Omental fat pad (tissue), 4 donors: ENCODE data around the gene PBOV1. TPM values are rescaled to one million over a fixed set of nuclear protein-coding genes. Genes with fewer than 3 reads are reported as not detected.

Experiments
- ATAC-seq: fragments of 150-250 bp; one replicate; pipeline ENCODE4 v1.9.1; 2016; ENCODE audit warnings: mild to moderate bottlenecking, moderate library complexity; ENCODE audit not compliant: low FRiP score
- DNase-seq: peaks from one replicate; pipeline ENCODE4 v3.0.0-alpha.2; 2019; ENCODE audit warnings: low spot score
- CTCF ChIP-seq, 3 donors: fragments of 450-650 bp; IDR thresholded peaks; one replicate each; pipeline ENCODE4 v1.5.1; 2016 to 2017; ENCODE audit warnings: antibody characterized with exemption in 3 of 3, mild to moderate bottlenecking in 3 of 3, moderate library complexity in 2 of 3
- total RNA-seq, 4 donors: library from RNA; depleted of rRNA; stranded (reverse); fragments of >200 nt; gene quantifications; one replicate each; pipeline ENCODE4 v1.1.0, GENCODE V29; 2016

The PBOV1 gene
- total RNA-seq, 4 donors from 2014 or later = not detected

DNA sequence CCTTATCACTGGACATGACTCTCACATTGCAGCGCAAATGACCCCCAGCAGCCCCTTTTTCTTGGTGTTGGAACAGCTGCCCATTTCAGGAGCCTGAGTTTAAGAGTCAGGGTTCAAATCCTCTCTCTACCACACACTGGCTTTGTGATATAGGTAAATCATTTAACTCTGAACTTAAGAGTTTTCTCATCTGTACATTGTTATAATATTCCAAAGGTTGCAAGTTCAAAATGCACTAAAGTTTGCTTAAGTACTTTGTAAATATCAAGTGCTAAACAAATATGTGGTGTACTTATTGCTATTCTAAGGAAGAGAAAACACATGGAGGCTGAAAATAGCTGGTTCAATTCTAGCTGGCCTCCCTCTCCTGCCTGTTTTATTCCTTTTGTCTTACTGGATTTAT is 39.3 kb upstream of the PBOV1 start:
- no peak for ATAC-seq
- no peak for DNase-seq
- no peak for TF ChIP-seq CTCF (IDR thresholded peaks at IDR 0.05)

DNA sequence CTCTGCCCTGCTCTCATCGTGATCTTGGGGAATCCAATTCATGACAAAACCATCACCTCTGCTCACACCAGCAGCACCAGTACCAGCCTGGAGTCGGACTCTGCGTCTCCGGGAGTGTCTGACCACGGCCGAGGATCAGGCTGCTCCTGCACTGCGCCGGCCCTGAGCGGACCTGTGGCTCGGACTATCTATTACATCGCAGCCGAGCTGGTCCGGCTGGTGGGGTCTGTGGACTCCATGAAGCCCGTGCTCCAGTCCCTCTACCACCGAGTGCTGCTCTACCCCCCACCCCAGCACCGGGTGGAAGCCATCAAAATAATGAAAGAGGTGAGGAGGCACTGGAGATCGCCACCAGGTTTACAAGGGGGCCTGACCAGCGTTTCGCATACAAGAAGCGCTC is 37.2 kb upstream of the PBOV1 start:
- no peak for TF ChIP-seq CTCF (IDR thresholded peaks at IDR 0.05)
- DNase-seq (no peak), ATAC-seq (no peak)

DNA sequence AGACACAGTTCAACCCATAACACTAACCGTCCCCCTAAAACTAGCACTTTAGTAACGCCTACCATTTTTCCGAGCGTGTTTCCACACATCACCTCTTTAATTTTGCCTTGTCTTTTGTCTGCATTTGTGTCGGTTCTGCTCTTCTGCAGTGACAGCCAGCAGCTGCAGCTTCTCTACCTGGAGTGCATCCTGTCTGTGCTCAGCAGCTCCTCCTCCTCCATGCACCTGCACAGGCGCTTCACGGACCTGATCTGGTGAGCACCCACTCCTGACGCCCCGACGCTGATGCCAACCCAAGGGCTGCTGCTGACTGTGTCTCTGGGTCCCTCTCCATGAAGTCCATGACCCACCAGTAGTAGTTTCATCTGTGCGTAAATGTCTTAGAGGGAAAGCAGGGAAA is 35.4 kb upstream of the PBOV1 start:
- ATAC-seq = no peak
- no peak for TF ChIP-seq CTCF (IDR thresholded peaks at IDR 0.05)
- no peak for DNase-seq

- ATAC-seq = peak; percentile 97
- peak; percentile 38 for DNase-seq
- no peak for TF ChIP-seq CTCF (IDR thresholded peaks at IDR 0.05)
Observed at GRCh38 chr6:138250513-138251247, 32.4 kb upstream of the PBOV1 start.

DNA sequence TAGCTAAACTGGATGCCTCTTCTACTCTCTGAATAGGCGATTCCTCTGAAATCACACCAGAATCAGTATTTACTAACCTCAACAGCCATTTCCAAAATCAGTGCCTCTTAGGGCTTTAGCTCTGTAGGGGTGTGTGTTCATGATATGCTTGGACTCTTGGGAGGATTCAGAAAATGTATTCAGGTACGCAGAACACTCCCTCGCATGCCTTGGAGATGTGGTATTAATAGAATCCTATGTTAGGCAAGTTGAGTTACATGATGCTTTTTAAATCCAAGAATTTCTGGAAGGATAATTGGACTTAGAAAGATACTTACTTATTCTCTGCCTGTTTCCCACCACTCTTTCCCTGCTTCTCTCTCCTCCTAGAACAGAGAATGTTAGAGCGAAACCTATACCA is 31.8 kb upstream of the PBOV1 start:
- no peak for TF ChIP-seq CTCF (IDR thresholded peaks at IDR 0.05)
- DNase-seq = no peak
- peak; percentile 47 for ATAC-seq

GRCh38 chr6:138248878-138249277 is 30.6 kb upstream of the PBOV1 start:
- no peak for TF ChIP-seq CTCF (IDR thresholded peaks at IDR 0.05)
- ATAC-seq (no peak), DNase-seq (no peak)

DNA sequence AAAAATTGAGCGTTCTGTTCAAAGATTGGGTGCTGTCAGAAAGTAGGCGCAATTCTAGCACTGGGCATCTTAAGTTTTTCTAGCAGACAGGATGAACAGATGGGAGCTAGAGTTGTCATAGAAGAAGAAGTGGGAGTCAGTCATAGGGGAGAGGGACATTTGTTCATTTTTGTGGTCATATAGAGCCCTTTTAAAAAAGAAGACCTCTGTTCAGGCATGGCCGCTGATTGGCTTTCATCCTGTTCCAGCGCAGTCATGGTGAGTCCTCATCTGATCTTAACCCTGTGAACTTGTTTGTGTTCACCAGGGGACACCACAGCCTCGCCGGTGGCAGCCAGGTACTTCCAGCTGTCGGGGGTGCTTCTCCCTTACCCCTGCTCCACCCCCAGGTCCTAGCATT is 29.7 kb upstream of the PBOV1 start:
- no peak for TF ChIP-seq CTCF (IDR thresholded peaks at IDR 0.05)
- ATAC-seq (no peak), DNase-seq (no peak)
